A549 (cell line): ENCODE measurements around the gene EFS. TPM values are rescaled to one million over a fixed set of nuclear protein-coding genes. Genes with fewer than 3 reads are reported as not detected.

Experiments
- ATAC-seq, 2 experiments: fragments of 200-7000 bp in 1 of 2; fragments of >200 bp in 1 of 2; cut with Nextera tagmentation in 1 of 2; cut with Tn5 transposase in 1 of 2; 3 replicates each; pipeline versions ENCODE4 v1.8.0 to v1.9.1; 2018 to 2020; ENCODE audit warnings: mild to moderate bottlenecking in 1 of 2, moderate library complexity in 1 of 2
- CTCF ChIA-PET: fragments of 300-600 bp; sonication (Branson Sonifier 250); formaldehyde crosslinking; extraction: SDS; loops from one replicate; lab custom pipeline; 2021; ENCODE audit warnings: antibody characterized with exemption, inconsistent platforms; lab: Yijun Ruan, JAX
- POLR2A ChIA-PET: fragments of 350-600 bp; formaldehyde crosslinking; extraction: SDS; loops from one replicate; lab custom pipeline; 2021; ENCODE audit warnings: antibody characterized with exemption, inconsistent platforms; lab: Yijun Ruan, JAX
- DNase-seq, 2 experiments: peaks; one replicate each; pipeline versions ENCODE4 v3.0.0 to v3.0.0-alpha.2; 2011 to 2016; ENCODE audit warnings: low read depth in 1 of 2, low spot score in 1 of 2
- FAIRE-seq: peaks from 2 replicates; lab custom pipeline; 2011; peaks lifted over from hg19 to GRCh38; lab: Jason Lieb, UNC
- H3K27ac ChIP-seq, 2 experiments: fragments of >200 bp; sonication (Bioruptor Twin); formaldehyde crosslinking; 3 replicates each; pipeline ENCODE4 v1.5.1; 2016 to 2017
- H3K4me1 ChIP-seq: fragments of >200 bp; sonication (Bioruptor Twin); formaldehyde crosslinking; 3 replicates; pipeline ENCODE4 v1.6.1; 2016
- H3K4me2 ChIP-seq: fragments of >200 bp; sonication (Bioruptor Twin); formaldehyde crosslinking; 3 replicates; pipeline ENCODE4 v1.6.1; 2016
- H3K4me3 ChIP-seq: fragments of >200 bp; sonication (Bioruptor Twin); formaldehyde crosslinking; 3 replicates; pipeline ENCODE4 v1.5.1; 2016
- H3K9me3 ChIP-seq: fragments of >200 bp; sonication (Bioruptor Twin); formaldehyde crosslinking; 3 replicates; pipeline ENCODE4 v1.6.1; 2016
- BCL3 ChIP-seq: fragments of >200 bp; sonication (Bioruptor Twin); formaldehyde crosslinking; IDR thresholded peaks from 3 replicates; pipeline ENCODE4 v1.6.1; 2016
- CBX2 ChIP-seq: fragments of 200-600 bp; sonication (generic); IDR thresholded peaks from 2 replicates; pipeline ENCODE4 v1.6.1; 2016; ENCODE audit warnings: low read depth, mild to moderate bottlenecking, borderline replicate concordance
- CHD2 ChIP-seq: fragments of 150-350 bp; IDR thresholded peaks from 2 replicates; pipeline ENCODE4 v1.6.1; 2014; ENCODE audit warnings: low read length; ENCODE audit not compliant: partially characterized antibody
- CHD4 ChIP-seq: fragments of 200-600 bp; sonication (generic); IDR thresholded peaks from 2 replicates; pipeline ENCODE4 v1.6.1; 2016; ENCODE audit warnings: antibody characterized with exemption, mild to moderate bottlenecking, borderline replicate concordance
- EP300 ChIP-seq, 2 experiments: fragments of >200 bp; sonication (Bioruptor Twin); formaldehyde crosslinking; IDR thresholded peaks; 2 replicates in 1 of 2; 3 replicates in 1 of 2; pipeline ENCODE4 v1.6.1; 2016 to 2017
- ESRRA ChIP-seq: fragments of 150-350 bp; IDR thresholded peaks from 2 replicates; pipeline ENCODE4 v1.6.1; 2014; ENCODE audit warnings: mild to moderate bottlenecking, low read length, borderline replicate concordance
- FOSB ChIP-seq: fragments of 250-450 bp; sonication (Bioruptor Pico); IDR thresholded peaks from 2 replicates; pipeline ENCODE4 v1.5.0; 2020; ENCODE audit warnings: mild to moderate bottlenecking, moderate library complexity
- FOXS1 ChIP-seq: fragments of 250-450 bp; sonication (Bioruptor Pico); IDR thresholded peaks from 2 replicates; pipeline ENCODE4 v1.5.0; 2020; ENCODE audit warnings: mild to moderate bottlenecking, moderate library complexity
- HOXA7 ChIP-seq: fragments of 250-450 bp; sonication (Bioruptor Pico); IDR thresholded peaks from 2 replicates; pipeline ENCODE4 v1.5.0; 2020; ENCODE audit warnings: mild to moderate bottlenecking, moderate library complexity
- HOXB5 ChIP-seq: fragments of 250-450 bp; sonication (Bioruptor Pico); IDR thresholded peaks from 2 replicates; pipeline ENCODE4 v1.5.0; 2020; ENCODE audit warnings: mild to moderate bottlenecking, moderate library complexity
- MAX ChIP-seq: IDR thresholded peaks from 2 replicates; pipeline ENCODE4 v1.6.1; 2012
- MYC ChIP-seq: IDR thresholded peaks from 2 replicates; pipeline ENCODE4 v1.6.1; 2012; ENCODE audit warnings: mild to moderate bottlenecking, inconsistent platforms, low read length, improper control_type of control experiment, borderline replicate concordance
- NFE2L2 ChIP-seq: fragments of 150-350 bp; conservative IDR thresholded peaks from 2 replicates; pipeline ENCODE4 v1.6.1; 2014; ENCODE audit warnings: low read length
- POLR2A ChIP-seq: IDR thresholded peaks from 2 replicates; pipeline ENCODE4 v1.6.1; 2012; ENCODE audit warnings: mild to moderate bottlenecking, low read length
- RAD21 ChIP-seq, 2 experiments: fragments of >200 bp in 1 of 2; sonication (Bioruptor Twin) in 1 of 2; formaldehyde crosslinking in 1 of 2; IDR thresholded peaks in 1 of 2; conservative IDR thresholded peaks in 1 of 2; 2 replicates in 1 of 2; 3 replicates in 1 of 2; pipeline ENCODE4 v1.6.1; 2012 to 2018; ENCODE audit warnings: inconsistent platforms in 1 of 2
- RARB ChIP-seq: fragments of 250-450 bp; sonication (Bioruptor Pico); IDR thresholded peaks from 2 replicates; pipeline ENCODE4 v1.8.0; 2021; ENCODE audit warnings: mild to moderate bottlenecking, moderate library complexity
- RCOR1 ChIP-seq: fragments of 150-350 bp; IDR thresholded peaks from 2 replicates; pipeline ENCODE4 v1.6.1; 2014; ENCODE audit warnings: antibody characterized with exemption, low read length, low read depth
- REST ChIP-seq: fragments of 200-600 bp; sonication (generic); IDR thresholded peaks from 2 replicates; pipeline ENCODE4 v1.6.1; 2016; ENCODE audit warnings: antibody characterized with exemption, mild to moderate bottlenecking, moderate library complexity
- RNF2 ChIP-seq: fragments of 200-600 bp; sonication (generic); IDR thresholded peaks from 2 replicates; pipeline ENCODE4 v1.6.1; 2016; ENCODE audit warnings: low read depth, mild to moderate bottlenecking, antibody characterized with exemption, moderate library complexity, borderline replicate concordance
- SMC3 ChIP-seq: fragments of >200 bp; sonication (Bioruptor Twin); formaldehyde crosslinking; IDR thresholded peaks from 3 replicates; pipeline ENCODE4 v1.6.1; 2018; ENCODE audit warnings: inconsistent platforms
- TP53 ChIP-seq: fragments of 250-450 bp; sonication (Bioruptor Pico); IDR thresholded peaks from 2 replicates; pipeline ENCODE4 v1.5.0; 2021; ENCODE audit warnings: mild to moderate bottlenecking, moderate library complexity
- ZNF302 ChIP-seq: fragments of 250-450 bp; sonication (Bioruptor Pico); IDR thresholded peaks from 2 replicates; pipeline ENCODE4 v1.9.0; 2021; ENCODE audit warnings: inconsistent platforms, mild to moderate bottlenecking, moderate library complexity
- WGBS: methylation state at CpG from one replicate; pipeline ENCODE4 v1.1.6; 2017; ENCODE audit errors: missing lambda C conversion rate; 5-methylcytosine and 5-hydroxymethylcytosine counted together
- polyA plus RNA-seq, 4 experiments: library from polyadenylated mRNA; depleted of rRNA in 3 of 4; stranded (reverse); fragments of >200 nt; fragmentation: RNase III in 1 of 4; extraction: RNeasy Plus Mini Kit Qiagen cat#74134 plus additional on column Dnase treatment in 1 of 4; gene quantifications; 2 replicates in 3 of 4; 3 replicates in 1 of 4; pipeline ENCODE4 v1.2.3, GENCODE V29; 2011 to 2017

Gene EFS
- polyA plus RNA-seq, 2 of the 4 experiments (the other 2 are of a cell fraction), result not detected

- no peak for ATAC-seq
- Histone ChIP-seq H3K9me3 (no peaks in the 10 kb centered on the region), H3K4me3 (no peak overlapping the region), H3K4me1 (no peaks in the 10 kb centered on the region), H3K4me2 (peak overlapping the region; percentile 30; the same call in 2 of the 3 replicates), H3K27ac (no peak overlapping the region)
- CTCF ChIA-PET, result interaction anchor here (6.2 kb wide), 1 partner anchor 12 kb away, joined by 62 read pairs; the partner anchor contains the start of gene CMTM5
- DNase-seq, result no peak
- no peak for FAIRE-seq
- TF ChIP-seq FOXS1 (no peak), SMC3 (no peak), BCL3 (no peak), EP300 (IDR thresholded peaks at IDR 0.05) (no peak)
- POLR2A ChIA-PET, result no interaction called here
- 38% methylated on average over 16 of the region's 51 CpGs for WGBS
Measured at GRCh38 chr14:23365732-23366425, 907 bp upstream of the EFS start.

- Histone ChIP-seq H3K4me3 (no peak overlapping the region), H3K27ac (no peak overlapping the region)
- 40% methylated on average over 20 of the region's 21 CpGs for WGBS
- TF ChIP-seq MAX (no peak), POLR2A (no peak), REST (no peak), FOSB (CRISPR knock-in tag) (no peak), RNF2 (no peak), NFE2L2 (no peak), ZNF302 (CRISPR knock-in tag) (no peak), CBX2 (no peak), RARB (no peak), CHD4 (no peak), MYC (no peak), RAD21 (conservative IDR thresholded peaks at IDR 0.05 in 1 of 2, IDR thresholded peaks at IDR 0.05 in 1 of 2) (no peak), RCOR1 (no peak), HOXB5 (CRISPR knock-in tag) (no peak), TP53 (CRISPR knock-in tag) (no peak), ESRRA (no peak), CHD2 (no peak), HOXA7 (CRISPR knock-in tag) (no peak)
- TF ChIP-seq, all 56 proteins: peak for 0
- no peak overlapping the region for H3K4me2 ChIP-seq
- H3K9me3 ChIP-seq, result no peaks in the 10 kb centered on the region
- CTCF ChIA-PET, result interaction anchor here (0.9 to 9.6 kb wide), 3 partner anchors 11 to 70 kb away, joined by 3 to 80 read pairs (median 9); partner anchors contain the start of genes CMTM5 and SLC22A17
- ATAC-seq (no peak; a peak in 1 of 6 replicates), DNase-seq (no peak), FAIRE-seq (no peak)
- POLR2A ChIA-PET, result no interaction called here
- H3K4me1 ChIP-seq, result no peaks in the 10 kb centered on the region
Measured at GRCh38 chr14:23364164-23365035, 572 bp downstream of the EFS start.
